Measurements from ENCODE around the gene TRIM39. TPM values are rescaled to one million over a fixed set of nuclear protein-coding genes. Genes with fewer than 3 reads are reported as not detected.
A peak's percentile ranks its signal among the peaks of the same experiment; 100 is the strongest.

TRIM39 gene
- total and polyA plus RNA-seq, 9 of the 15 experiments (the other 6 are each of a cell fraction or from before 2014, with no cell fraction given): 5.6 to 17.7 (median 12.8) TPM

DNA sequence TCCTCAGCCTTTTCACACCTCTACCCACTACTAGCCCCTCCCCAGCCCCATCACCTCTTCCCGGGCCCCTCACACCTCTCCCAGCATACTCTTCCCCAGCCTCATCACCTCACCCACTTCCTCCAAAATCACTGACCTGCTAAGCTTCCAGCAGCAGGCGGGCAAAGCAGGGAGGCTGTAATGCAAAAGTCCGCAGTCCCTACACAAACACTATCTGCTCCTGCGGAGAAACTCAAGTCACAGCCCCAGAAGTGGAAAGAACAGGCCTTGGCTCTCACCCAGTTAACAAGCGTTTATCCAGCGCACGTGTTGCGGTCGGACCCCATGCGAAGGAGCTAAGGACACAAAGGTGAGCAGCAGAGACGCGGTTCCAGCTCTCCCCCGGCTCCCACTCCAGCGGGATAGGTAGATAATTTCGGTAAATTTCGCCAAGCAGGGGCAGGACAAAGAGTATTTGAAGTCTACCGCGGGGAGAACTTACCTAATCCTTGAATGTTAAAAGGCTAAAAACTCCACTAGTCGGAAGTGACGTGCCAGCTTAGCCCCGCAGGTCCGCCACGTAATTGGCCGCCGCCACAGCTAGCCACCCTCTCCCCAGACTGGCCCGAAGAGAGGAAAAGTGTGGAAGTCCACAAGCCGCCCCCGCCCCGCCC lies 728 bp upstream of the TRIM39 start (continued):
- TF ChIP-seq, protein P1, sequence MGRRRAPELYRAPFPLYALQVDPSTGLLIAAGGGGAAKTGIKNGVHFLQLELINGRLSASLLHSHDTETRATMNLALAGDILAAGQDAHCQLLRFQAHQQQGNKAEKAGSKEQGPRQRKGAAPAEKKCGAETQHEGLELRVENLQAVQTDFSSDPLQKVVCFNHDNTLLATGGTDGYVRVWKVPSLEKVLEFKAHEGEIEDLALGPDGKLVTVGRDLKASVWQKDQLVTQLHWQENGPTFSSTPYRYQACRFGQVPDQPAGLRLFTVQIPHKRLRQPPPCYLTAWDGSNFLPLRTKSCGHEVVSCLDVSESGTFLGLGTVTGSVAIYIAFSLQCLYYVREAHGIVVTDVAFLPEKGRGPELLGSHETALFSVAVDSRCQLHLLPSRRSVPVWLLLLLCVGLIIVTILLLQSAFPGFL (CRISPR knock-in tag; IDR thresholded peaks at IDR 0.05): no peak
- TF ChIP-seq FOXJ3 (CRISPR knock-in tag; IDR thresholded peaks at IDR 0.05): no peak

DNA sequence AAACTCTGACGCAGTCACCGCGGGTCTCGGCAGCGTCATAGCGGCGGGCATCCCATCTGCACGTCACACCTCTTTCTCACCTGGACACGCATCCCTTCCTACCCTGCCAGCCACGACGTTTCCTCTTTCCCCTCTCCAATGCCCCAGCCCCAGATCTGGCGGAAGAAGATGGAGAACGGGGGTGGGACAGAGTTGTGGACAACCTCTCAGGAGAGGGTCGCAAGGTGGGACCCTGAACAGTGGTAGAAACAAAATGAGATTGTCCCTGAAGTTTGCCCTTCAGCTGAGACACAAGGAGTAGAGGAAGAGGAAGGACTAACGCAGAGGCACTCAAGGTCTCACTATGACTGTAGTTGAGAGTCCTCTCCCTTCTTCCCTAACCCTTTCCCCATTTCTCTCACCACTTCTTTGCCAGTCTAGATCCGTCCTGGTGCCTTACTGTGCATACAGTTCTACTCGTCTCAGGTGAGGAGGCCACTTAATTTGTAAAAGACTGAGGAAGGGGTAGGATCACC lies 562 bp downstream of the TRIM39 start:
- Histone ChIP-seq H2AFZ (ENCODE audit: low read depth, low read length) (peak overlapping the region; percentile 97), H3K4me2 (ENCODE audit: insufficient read depth, low read length) (peak overlapping the region; percentile 95), H3K4me3 (peak overlapping the region; percentile 84), H3K36me3 (ENCODE audit: control insufficient read depth, insufficient read depth, low read length) (peaks cover 45% of the 10 kb centered on the region), H4K20me1 (replicated peaks; ENCODE audit: control insufficient read depth, insufficient read depth, low read length) (peaks cover 9% of the 10 kb centered on the region), H3K4me1 (replicated peaks in 1 of 2; ENCODE audit: control insufficient read depth in 2 of 2, insufficient read depth in 2 of 2, low read length in 2 of 2) (peaks cover 21 to 33% of the 10 kb centered on the region in 2 experiments), H3K9ac (ENCODE audit: insufficient read depth in 1 of 2, low read depth in 2 of 2, low read length in 2 of 2) (peak overlapping the region; percentile 90 to 94), H3K79me2 (ENCODE audit: control insufficient read depth, insufficient read depth, low read length) (peaks cover 57% of the 10 kb centered on the region), H3K27ac (ENCODE audit: extremely low read depth, low read depth, low read length) (peak overlapping the region; percentile 92), H3K9me3 (replicated peaks; ENCODE audit: control insufficient read depth, insufficient read depth, low read depth, low read length) (no peaks in the 10 kb centered on the region), H3K9me1 (ENCODE audit: control insufficient read depth, insufficient read depth, low read length) (no peaks in the 10 kb centered on the region), H3K27me3 (ENCODE audit: control insufficient read depth in 2 of 2, insufficient read depth in 2 of 2, low read length in 2 of 2) (no peaks in the 10 kb centered on the region)
- in situ Hi-C loops (cut with MboI) (no loop called here), intact Hi-C loops (cut with micrococcal nuclease) (no loop called here)
- no peak for FAIRE-seq
- POLR2A ChIA-PET: interaction anchor here (0.7 to 2.7 kb wide), 12 partner anchors 10 to 97 kb away, joined by 3 to 18 read pairs (median 8); partner anchors contain the start of gene RPP21
- DNase-seq (ENCODE audit: extremely low read depth in 1 of 4, low spot score in 3 of 4): no peak
- WGBS (ENCODE audit: insufficient coverage, low coverage, missing lambda C conversion rate): 2% methylated on average over 17 of the region's 17 CpGs
- CTCF ChIA-PET (ENCODE audit: low intra/inter-chr PET ratio): no interaction called here
- BruUV-seq (replicated peaks): no TSS peak
- no peak for ATAC-seq
- TF ChIP-seq KDM1A (IDR thresholded peaks at IDR 0.05) (no peak), SAFB2 (IDR thresholded peaks at IDR 0.05; ENCODE audit: borderline replicate concordance, low read depth, low read length, severe bottlenecking) (no peak), CBFB (CRISPR knock-in tag; IDR thresholded peaks at IDR 0.05) (0 out of 2 replicates have a peak, but pooled peaks have one; percentile 15), CHCHD3 (CRISPR knock-in tag; IDR thresholded peaks at IDR 0.05) (no peak), PRMT5 (CRISPR knock-in tag; IDR thresholded peaks at IDR 0.05) (no peak), NRF1 (conservative IDR thresholded peaks at IDR 0.05 in 1 of 2, IDR thresholded peaks at IDR 0.05 in 1 of 2) (no peak), ZNF57 (CRISPR knock-in tag; IDR thresholded peaks at IDR 0.05) (no peak), ELF2 (CRISPR knock-in tag; IDR thresholded peaks at IDR 0.05) (no peak), CBX3 (IDR thresholded peaks at IDR 0.05; ENCODE audit: borderline replicate concordance in 1 of 2, low read length in 2 of 2) (no peak; a peak in 1 of 3 replicates)
- TF ChIP-seq, protein P2, sequence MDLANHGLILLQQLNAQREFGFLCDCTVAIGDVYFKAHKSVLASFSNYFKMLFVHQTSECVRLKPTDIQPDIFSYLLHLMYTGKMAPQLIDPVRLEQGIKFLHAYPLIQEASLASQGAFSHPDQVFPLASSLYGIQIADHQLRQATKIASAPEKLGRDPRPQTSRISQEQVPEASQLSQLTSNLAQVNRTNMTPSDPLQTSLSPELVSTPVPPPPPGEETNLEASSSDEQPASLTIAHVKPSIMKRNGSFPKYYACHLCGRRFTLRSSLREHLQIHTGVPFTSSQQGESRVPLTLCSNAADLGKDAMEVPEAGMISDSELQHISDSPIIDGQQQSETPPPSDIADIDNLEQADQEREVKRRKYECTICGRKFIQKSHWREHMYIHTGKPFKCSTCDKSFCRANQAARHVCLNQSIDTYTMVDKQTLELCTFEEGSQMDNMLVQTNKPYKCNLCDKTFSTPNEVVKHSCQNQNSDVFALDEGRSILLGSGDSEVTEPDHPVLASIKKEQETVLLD (IDR thresholded peaks at IDR 0.05): peak; percentile 72
- TF ChIP-seq, protein P3, sequence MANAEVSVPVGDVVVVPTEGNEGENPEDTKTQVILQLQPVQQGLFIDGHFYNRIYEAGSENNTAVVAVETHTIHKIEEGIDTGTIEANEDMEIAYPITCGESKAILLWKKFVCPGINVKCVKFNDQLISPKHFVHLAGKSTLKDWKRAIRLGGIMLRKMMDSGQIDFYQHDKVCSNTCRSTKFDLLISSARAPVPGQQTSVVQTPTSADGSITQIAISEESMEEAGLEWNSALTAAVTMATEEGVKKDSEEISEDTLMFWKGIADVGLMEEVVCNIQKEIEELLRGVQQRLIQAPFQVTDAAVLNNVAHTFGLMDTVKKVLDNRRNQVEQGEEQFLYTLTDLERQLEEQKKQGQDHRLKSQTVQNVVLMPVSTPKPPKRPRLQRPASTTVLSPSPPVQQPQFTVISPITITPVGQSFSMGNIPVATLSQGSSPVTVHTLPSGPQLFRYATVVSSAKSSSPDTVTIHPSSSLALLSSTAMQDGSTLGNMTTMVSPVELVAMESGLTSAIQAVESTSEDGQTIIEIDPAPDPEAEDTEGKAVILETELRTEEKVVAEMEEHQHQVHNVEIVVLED (CRISPR knock-in tag; IDR thresholded peaks at IDR 0.05): no peak
